PC-9 (cell line): Measurements from ENCODE around the gene HOXA4. TPM values are rescaled to one million over a fixed set of nuclear protein-coding genes. Genes with fewer than 3 reads are reported as not detected.

Experiments used
- BruUV-seq: library from RNA; stranded (reverse); fragments of 400-500 nt; replicated peaks from 2 replicates; lab custom pipeline; 2021; lab: Mats Ljungman, UMichigan
- CTCF ChIA-PET: fragments of 300-600 bp; sonication (Branson Sonifier 250); formaldehyde crosslinking; loops from one replicate; lab custom pipeline; 2022; ENCODE audit warnings: antibody characterized with exemption; lab: Charles Lee
- POLR2A ChIA-PET: fragments of 300-600 bp; sonication (Branson Sonifier 250); formaldehyde crosslinking; loops from one replicate; lab custom pipeline; 2022; ENCODE audit warnings: antibody characterized with exemption; ENCODE audit not compliant: unreplicated experiment; lab: Charles Lee
- DNase-seq, 2 experiments: peaks; one replicate each; pipeline versions ENCODE4 v3.0.0 to v3.0.0-alpha.2; 2015 to 2022; ENCODE audit warnings: mixed read lengths in 1 of 2
- H2AFZ ChIP-seq: fragments of 200-600 bp; sonication (generic); 2 replicates; pipeline ENCODE4 v1.8.1; 2017; ENCODE audit warnings: antibody characterized with exemption
- H3F3A ChIP-seq: fragments of 200-600 bp; sonication (generic); 2 replicates; pipeline ENCODE4 v1.8.1; 2017; ENCODE audit warnings: antibody characterized with exemption, mild to moderate bottlenecking, low read depth; ENCODE audit not compliant: insufficient read depth
- H3K27ac ChIP-seq: fragments of 200-600 bp; sonication (generic); 2 replicates; pipeline ENCODE4 v1.6.1; 2016; ENCODE audit warnings: mixed run types
- H3K27me3 ChIP-seq: fragments of 200-600 bp; sonication (generic); 2 replicates; pipeline ENCODE4 v1.6.1; 2016; ENCODE audit warnings: low read depth, mixed run types; ENCODE audit not compliant: insufficient read depth
- H3K36me3 ChIP-seq: fragments of 200-600 bp; sonication (generic); 2 replicates; pipeline ENCODE4 v1.6.1; 2016; ENCODE audit warnings: low read depth, mixed run types
- H3K4me1 ChIP-seq: fragments of 200-600 bp; sonication (generic); replicated peaks from 2 replicates; pipeline ENCODE4 v1.6.1; 2016; ENCODE audit warnings: mixed run types; ENCODE audit not compliant: insufficient read depth
- H3K4me2 ChIP-seq: fragments of 200-600 bp; sonication (generic); 2 replicates; pipeline ENCODE4 v1.6.1; 2017; ENCODE audit warnings: mixed run types
- H3K4me3 ChIP-seq: fragments of 200-600 bp; sonication (generic); 2 replicates; pipeline ENCODE4 v1.6.1; 2016; ENCODE audit warnings: mixed run types
- H3K79me2 ChIP-seq: fragments of 200-600 bp; sonication (generic); 2 replicates; pipeline ENCODE4 v1.6.1; 2017; ENCODE audit warnings: low read depth, mixed run types
- H3K9me2 ChIP-seq: fragments of 200-600 bp; sonication (generic); 2 replicates; pipeline ENCODE4 v1.8.1; 2017; ENCODE audit warnings: mild to moderate bottlenecking; ENCODE audit not compliant: insufficient read depth
- H3K9me3 ChIP-seq: fragments of 200-600 bp; sonication (generic); 2 replicates; pipeline ENCODE4 v1.8.1; 2016; ENCODE audit warnings: low read depth; ENCODE audit not compliant: insufficient read depth
- H4K20me1 ChIP-seq: fragments of 200-600 bp; sonication (generic); 2 replicates; pipeline ENCODE4 v1.8.1; 2017; ENCODE audit not compliant: insufficient read depth
- EZH2 ChIP-seq: fragments of 200-600 bp; sonication (generic); IDR thresholded peaks from 2 replicates; pipeline ENCODE4 v1.8.0; 2017; ENCODE audit warnings: antibody characterized with exemption, low read depth
- intact Hi-C: fragments of 100-400 bp; cut with micrococcal nuclease; formaldehyde crosslinking; loops from one replicate; pipeline ENCODE4 v1.10.0; 2022; ENCODE audit not compliant: unreplicated experiment
- total RNA-seq: library from RNA; stranded (reverse); gene quantifications from 2 replicates; pipeline ENCODE4 v1.2.3, GENCODE V29; 2021
- TF ChIP-seq, protein P1 (sequence below): fragments of 200-600 bp; sonication (generic); conservative IDR thresholded peaks from 2 replicates; pipeline ENCODE4 v1.6.1; 2017; ENCODE audit warnings: mixed run types, antibody characterized with exemption, mild to moderate bottlenecking, moderate library complexity

The HOXA4 gene
- total RNA-seq, 1 experiment from 2014 or later: not detected

DNA sequence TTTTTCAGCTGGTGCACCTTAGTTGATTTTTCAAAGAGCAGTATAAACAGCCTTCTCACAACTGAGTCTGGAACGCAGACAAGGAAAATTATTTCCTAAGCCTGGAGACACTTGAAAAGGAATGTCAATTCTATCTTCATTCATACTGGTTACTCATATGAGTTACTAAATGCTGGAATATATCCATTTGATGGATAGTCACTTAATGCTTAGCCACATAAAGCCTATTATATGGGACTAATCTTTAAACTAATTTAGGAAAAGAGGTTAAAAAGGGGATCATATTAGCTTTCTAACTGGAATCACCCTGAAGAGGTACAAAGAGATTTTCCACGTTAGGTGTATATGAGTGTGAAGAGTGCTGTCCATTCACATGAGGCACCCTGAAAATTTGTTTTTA, 1.7 kb upstream of the HOXA4 start:
- Histone ChIP-seq H4K20me1 (no peaks in the 10 kb centered on the region), H2AFZ (no peak overlapping the region), H3K9me3 (no peaks in the 10 kb centered on the region), H3K79me2 (no peaks in the 10 kb centered on the region), H3K36me3 (no peaks in the 10 kb centered on the region), H3K4me3 (no peak overlapping the region), H3K4me2 (no peak overlapping the region), H3K4me1 (peaks cover 48% of the 10 kb centered on the region), H3K9me2 (no peaks in the 10 kb centered on the region), H3K27me3 (no peaks in the 10 kb centered on the region), H3F3A (peaks cover 28% of the 10 kb centered on the region), H3K27ac (no peak overlapping the region)
- POLR2A ChIA-PET: no interaction called here
- TF ChIP-seq, protein P1, sequence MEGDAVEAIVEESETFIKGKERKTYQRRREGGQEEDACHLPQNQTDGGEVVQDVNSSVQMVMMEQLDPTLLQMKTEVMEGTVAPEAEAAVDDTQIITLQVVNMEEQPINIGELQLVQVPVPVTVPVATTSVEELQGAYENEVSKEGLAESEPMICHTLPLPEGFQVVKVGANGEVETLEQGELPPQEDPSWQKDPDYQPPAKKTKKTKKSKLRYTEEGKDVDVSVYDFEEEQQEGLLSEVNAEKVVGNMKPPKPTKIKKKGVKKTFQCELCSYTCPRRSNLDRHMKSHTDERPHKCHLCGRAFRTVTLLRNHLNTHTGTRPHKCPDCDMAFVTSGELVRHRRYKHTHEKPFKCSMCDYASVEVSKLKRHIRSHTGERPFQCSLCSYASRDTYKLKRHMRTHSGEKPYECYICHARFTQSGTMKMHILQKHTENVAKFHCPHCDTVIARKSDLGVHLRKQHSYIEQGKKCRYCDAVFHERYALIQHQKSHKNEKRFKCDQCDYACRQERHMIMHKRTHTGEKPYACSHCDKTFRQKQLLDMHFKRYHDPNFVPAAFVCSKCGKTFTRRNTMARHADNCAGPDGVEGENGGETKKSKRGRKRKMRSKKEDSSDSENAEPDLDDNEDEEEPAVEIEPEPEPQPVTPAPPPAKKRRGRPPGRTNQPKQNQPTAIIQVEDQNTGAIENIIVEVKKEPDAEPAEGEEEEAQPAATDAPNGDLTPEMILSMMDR: no peak
- TF ChIP-seq EZH2: no peak
- no TSS peak for BruUV-seq
- intact Hi-C loops: no loop called here
- CTCF ChIA-PET: no interaction called here
- DNase-seq: no peak

DNA sequence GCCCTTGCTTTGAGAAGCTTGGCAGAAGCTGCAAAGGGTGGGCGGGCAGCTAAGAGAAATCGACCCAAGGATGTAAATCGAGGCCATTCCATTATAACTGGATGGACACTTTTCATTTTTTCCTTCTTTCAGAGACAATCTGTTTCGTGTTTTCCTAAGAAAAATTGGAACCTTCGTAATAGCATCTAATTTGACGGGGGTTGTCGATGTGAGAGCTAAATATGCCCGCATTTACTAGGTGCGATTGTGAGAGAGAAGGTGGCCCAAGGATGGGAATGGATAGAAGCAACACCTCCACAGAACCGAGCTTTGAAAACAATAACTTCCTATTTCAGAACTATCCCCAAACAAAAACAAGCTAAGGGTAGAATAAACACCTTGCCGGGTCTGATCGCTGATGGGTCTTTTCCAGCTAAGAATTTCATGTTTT, 848 bp upstream of the HOXA4 start:
- H3K9me2 ChIP-seq: no peaks in the 10 kb centered on the region
- no peaks in the 10 kb centered on the region for H4K20me1 ChIP-seq
- no peaks in the 10 kb centered on the region for H3K27me3 ChIP-seq
- H3K36me3 ChIP-seq: no peaks in the 10 kb centered on the region
- H3K4me2 ChIP-seq: no peak overlapping the region
- CTCF ChIA-PET: interaction anchor here (0.8 kb wide), 1 partner anchor 278 kb away, joined by 4 read pairs; no protein-coding TSS in a partner anchor
- H3K79me2 ChIP-seq: no peaks in the 10 kb centered on the region
- DNase-seq: no peak
- peaks cover 40% of the 10 kb centered on the region for H3K4me1 ChIP-seq
- H3K9me3 ChIP-seq: no peaks in the 10 kb centered on the region
- TF ChIP-seq EZH2: no peak
- TF ChIP-seq, protein P1: no peak
- intact Hi-C loops: no loop called here
- H3F3A ChIP-seq: peaks cover 28% of the 10 kb centered on the region
- no peak overlapping the region for H2AFZ ChIP-seq
- no TSS peak for BruUV-seq
- POLR2A ChIA-PET: interaction anchor here (0.6 kb wide), 1 partner anchor 166 kb away, joined by 4 read pairs; no protein-coding TSS in a partner anchor
- no peak overlapping the region for H3K27ac ChIP-seq
- no peak overlapping the region for H3K4me3 ChIP-seq

DNA sequence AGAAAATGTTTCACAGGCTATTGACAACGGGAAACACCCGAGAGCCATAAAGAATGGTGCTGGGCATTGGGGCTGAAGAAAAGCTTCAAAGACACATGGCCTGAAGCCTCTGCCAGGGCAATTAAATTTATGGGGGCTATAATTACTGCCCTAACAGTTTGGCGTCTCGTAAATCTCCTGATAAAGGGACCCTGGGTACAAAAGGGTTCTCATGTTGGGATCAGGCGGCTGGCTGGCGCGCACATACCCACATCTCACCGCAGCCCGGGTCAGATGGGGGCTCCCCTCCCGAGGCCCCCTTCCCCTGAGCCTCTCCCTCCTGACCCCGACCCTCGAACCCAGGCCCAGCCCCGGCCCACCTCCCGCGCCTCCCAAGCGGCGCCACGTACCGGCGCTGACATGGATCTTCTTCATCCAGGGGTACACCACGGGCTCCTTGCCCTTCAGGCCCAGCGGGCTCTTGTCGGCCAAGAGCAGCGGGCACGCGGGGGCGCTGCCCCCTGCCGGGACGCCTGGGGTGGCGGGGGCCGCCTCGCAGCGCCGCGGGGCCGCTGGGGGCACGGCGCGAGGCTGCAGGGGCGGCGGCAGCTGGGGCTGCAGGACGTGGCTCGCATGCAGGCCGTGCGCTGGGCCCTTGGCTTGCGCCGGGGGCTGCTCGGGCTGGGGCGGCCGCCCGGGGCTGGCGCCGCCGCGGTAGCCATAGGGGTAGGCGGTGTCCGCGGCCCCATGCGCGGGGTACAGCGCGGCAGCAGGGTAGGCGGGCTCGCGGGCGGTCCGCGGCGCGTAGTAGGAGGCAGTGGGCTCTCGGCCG, 623 bp downstream of the HOXA4 start:
- ChIA-PET CTCF (no interaction called here), POLR2A (no interaction called here)
- H3K9me3 ChIP-seq: no peaks in the 10 kb centered on the region
- peaks cover 16% of the 10 kb centered on the region for H3F3A ChIP-seq
- H2AFZ ChIP-seq: no peak overlapping the region
- H3K4me1 ChIP-seq: peaks cover 25% of the 10 kb centered on the region
- no TSS peak for BruUV-seq
- H3K27ac ChIP-seq: no peak overlapping the region
- no peaks in the 10 kb centered on the region for H3K9me2 ChIP-seq
- TF ChIP-seq, protein P1: no peak
- TF ChIP-seq EZH2: no peak
- H4K20me1 ChIP-seq: no peaks in the 10 kb centered on the region
- H3K4me3 ChIP-seq: no peak overlapping the region
- H3K27me3 ChIP-seq: no peaks in the 10 kb centered on the region
- no peak overlapping the region for H3K4me2 ChIP-seq
- intact Hi-C loops: no loop called here
- no peaks in the 10 kb centered on the region for H3K36me3 ChIP-seq
- DNase-seq: no peak
- H3K79me2 ChIP-seq: no peaks in the 10 kb centered on the region
